NOMO-1 (cell line): ENCODE results near the gene CSN2.
A peak's percentile ranks its signal among the peaks of the same experiment; 100 is the strongest.
"Not testable (repeated sequence)": the region's sequence is repeated elsewhere in the genome, so short reads cannot be mapped to it uniquely, and the experiment has no call there.

Experiments used
- DNase-seq, 2 experiments: peaks; one replicate each; lab custom pipeline; 2025; ENCODE audit not compliant: unreplicated experiment in 2 of 2; lab: John Stamatoyannopoulos, UW

CSN2 gene, protein sequence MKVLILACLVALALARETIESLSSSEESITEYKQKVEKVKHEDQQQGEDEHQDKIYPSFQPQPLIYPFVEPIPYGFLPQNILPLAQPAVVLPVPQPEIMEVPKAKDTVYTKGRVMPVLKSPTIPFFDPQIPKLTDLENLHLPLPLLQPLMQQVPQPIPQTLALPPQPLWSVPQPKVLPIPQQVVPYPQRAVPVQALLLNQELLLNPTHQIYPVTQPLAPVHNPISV

GRCh38 chr4:69965628-69966027, at the start of gene CSN2:
Gene CSN2 (minus strand): TSS chr4:69965728. CDS start chr4:69960995, 4,733 bp downstream.
- DNase-seq: no peak

- no peak for DNase-seq
Observed at GRCh38 chr4:70008771-70009170, 43.2 kb upstream of the CSN2 start.

DNA sequence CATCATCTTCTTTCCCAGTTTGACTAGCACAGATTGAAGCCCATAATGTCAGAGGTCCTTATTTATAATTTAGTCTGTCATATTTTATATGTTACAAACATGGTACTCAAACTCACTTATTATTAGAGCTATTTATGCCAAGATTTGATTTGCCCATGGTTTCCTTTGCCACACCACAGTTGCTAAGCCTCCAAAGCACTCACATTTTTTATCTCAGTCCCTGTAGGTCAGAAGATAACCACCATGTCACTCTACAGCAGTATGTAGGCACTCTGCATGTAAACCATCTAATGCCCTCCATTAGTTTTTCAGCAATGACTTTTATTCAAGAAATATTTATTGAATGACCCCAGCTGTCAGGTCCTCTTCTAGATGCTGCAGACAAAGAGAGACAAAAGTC, 37.0 kb upstream of the CSN2 start:
- DNase-seq: no peak

DNA sequence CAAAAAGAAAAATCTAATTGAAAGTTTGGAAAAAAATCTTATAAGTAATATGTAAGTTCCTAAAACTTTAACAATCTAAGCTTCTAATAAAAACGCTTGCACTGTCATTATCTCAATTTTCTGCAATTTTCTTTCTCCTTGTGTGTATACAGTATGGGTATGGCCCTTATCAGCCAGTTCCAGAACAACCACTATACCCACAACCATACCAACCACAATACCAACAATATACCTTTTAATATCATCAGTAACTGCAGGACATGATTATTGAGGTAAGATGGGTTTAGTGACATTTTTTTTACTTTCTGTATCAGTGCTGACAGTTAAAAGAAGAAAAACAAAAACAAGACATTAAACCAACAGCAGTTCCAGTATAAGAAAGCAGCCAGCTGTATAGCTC, 35.2 kb upstream of the CSN2 start:
- no peak for DNase-seq

DNA sequence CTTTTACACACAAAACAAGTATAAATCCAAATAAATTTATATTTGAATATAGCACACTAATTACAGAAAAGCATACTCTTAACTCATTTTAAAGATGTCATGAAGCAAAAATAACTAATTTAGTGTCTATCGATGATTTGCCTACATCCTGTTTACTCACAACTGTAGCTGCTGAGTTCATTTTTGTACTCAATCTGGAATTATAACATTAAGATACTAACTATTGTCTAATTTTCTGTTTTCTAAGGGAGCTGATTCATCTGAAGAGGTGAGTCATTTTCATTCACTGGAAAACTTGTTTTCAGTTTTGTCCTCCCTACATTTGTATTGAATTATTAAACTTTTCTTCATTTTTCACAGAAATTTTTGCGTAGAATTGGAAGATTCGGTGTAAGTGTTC, 33.9 kb upstream of the CSN2 start:
- DNase-seq: no peak

- DNase-seq: no peak
Observed at GRCh38 chr4:69995526-69996016, 30.0 kb upstream of the CSN2 start, which contains the start of gene STATH. Gene STATH (plus strand): TSS chr4:69995966. CDS start chr4:69998438, 2,472 bp downstream.

DNA sequence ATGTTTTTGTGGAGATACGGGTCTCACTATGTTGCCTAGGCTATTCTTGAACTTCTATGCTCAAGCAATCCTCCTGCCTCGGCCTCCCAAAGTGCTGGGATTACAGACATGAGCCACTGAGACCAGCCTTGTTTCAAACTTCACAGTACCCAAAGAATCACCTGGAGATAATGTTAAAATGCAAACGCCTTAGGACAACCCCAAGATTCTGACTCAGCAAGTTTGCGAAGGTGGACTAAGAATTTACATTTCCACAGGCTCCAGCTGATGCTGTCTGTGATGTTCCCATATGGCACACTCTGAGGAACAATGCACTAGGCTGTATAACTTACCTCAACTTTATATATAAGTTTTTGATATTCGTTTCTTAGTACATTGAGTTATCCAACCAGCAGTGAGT, 29.3 kb upstream of the CSN2 start:
- no peak for DNase-seq

DNA sequence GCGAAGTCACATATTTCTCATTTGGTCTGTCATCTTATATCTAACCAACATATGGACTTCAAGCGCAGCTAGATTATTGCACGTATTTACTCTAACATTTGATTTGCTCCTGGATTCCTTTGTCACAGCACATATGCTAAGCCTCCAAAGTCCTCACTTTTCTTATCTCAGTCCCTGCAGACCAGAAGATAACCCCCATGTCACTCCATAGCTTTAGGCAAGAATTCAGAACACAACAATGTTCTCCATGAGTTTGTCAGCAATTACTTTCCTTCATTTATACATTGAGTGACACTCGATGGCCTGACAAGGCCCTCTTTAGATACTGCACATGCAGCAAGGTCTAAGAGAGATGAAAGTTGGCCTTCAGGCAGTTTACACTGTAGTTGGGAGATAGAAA, 25.5 kb upstream of the CSN2 start:
- DNase-seq: no peak

DNA sequence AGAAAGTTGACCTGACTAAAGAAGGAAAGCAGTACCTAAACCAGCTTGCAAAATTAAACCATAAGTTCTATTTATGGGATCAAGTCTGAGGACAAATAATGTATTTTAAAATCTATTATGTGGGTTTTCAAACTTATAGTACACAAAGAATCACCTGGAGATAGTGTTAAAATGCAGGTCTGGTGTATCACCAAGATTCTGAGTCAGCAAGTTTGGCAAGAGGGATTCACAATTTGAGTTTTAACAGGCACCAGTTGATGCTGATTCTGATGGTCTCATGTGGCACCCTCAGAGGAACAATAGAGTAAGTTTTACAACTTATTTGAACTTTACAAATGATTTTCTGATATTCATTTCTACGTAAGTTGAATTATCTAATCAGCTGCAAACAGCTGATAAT, 21.1 kb upstream of the CSN2 start:
- no peak for DNase-seq

DNA sequence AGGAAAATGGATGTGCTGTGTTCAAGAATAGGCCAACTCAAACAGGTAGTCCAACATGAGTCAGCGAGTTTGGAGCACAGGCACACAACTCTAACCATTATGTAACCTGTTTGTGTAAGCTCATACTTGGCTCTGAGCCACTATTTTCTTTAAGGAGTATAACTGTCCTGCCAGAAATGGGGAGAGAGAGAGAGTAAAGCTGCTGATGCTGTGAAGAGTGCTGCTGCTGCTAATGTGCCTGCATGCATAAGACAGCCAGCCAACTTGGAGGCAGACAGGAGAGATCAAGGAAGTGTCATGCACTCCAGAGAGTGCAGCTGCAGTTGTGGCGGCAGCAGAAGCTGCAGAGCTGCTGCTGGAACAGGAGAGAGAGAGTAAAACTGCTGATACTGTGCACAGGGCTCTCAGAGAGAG, 18.5 kb upstream of the CSN2 start:
- DNase-seq: no peak

DNA sequence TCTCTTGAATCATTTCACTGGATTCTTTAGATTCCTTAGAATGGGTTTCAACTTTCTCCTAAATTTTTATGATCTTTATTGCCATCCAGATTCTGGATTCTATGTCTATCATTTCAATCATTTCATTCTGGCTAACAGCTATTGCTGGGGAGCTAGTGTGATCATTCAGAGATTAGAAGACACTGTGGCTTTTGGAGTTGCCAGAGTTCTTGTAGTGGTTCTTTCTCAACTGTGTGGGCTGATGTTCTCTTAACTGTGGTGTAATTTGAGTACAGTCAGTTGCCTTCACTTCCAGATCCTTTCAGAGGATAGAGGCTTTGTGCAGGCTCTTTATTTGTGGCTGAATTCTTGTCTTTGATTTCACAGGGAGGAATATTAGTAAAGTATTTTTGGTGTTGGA, 12.1 kb upstream of the CSN2 start:
- no peak for DNase-seq

GRCh38 chr4:69974631-69975030, 9.1 kb upstream of the CSN2 start:
- DNase-seq: no peak

DNA sequence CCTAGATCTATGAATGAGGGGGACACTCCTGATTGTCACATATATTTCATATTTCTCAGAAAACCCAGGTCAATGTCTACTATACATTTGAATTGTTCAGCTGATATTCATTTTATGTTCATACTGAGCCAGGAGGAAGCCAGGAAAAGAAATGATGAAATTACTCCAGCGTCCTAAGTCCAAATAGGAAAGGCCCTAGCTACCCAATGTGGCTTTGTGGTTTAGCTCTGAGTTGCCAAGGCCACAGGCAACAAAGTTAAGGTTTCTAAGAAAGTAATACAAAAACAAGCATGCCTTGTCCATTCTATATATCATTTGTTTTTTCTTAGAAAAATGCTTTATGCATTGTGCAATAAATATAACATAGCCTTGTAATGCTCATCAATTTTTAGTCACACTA, 4.5 kb upstream of the CSN2 start:
- DNase-seq: no peak

GRCh38 chr4:69957209-69957608, 8.3 kb downstream of the CSN2 start:
- no peak for DNase-seq

- DNase-seq: no peak
Observed at GRCh38 chr4:69951602-69952001, 13.9 kb downstream of the CSN2 start.

DNA sequence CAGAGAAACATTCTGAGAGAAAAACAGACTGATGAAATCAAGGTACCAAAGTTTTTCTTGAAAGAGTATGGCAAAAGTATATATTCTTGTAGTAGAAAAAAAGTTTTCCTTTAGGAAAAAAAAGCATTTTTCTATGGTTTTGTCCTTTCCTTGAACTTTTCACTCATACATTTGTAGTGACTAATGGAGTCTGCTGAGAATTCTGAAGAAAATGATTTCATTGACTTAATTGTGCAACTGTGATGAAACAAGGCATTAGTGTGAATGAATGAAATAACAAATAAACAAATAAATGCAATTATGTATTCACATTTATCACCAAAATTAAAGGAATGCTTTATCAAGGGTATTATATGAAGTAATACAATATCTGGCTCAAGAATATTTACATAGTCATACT, 29.0 kb downstream of the CSN2 start:
- DNase-seq: no peak

DNA sequence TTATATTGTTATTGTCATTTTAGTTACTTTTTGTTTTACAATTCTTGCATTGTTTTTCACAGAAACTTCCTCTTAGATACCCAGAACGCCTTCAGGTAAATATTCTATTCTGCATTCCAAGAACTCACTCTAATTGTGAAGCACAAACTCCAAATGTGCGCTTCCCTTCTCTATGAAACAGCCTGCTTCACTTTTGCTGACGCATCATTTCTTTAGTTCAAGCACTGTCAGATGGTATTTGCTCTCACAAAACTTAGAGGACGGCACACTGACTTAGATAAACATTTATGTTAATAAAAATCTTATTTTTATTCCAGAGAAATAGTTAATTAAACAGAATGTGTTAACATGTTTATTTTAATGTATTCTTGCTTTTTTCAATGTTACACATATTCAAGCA, 31.4 kb downstream of the CSN2 start:
- no peak for DNase-seq

DNA sequence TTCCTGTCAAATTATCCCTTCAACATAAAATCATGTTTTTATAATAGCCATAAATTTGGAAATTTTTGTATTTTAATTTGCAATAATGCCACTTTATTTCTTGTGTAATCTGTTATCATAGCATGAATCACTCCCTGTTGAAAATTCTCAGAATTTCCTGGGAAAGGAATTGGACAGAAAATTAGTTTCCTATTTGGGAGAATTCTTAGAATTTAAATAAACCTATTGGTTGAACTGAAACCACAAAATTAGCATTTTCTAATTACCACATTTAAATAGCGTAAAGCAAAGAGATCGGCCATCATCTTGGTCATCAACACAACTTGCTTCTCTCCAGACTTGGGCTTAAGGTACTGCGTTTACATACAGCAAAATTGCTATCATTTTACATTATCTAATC, 34.8 kb downstream of the CSN2 start, which contains the start of gene CSN1S1:
TSS of gene CSN1S1 (plus strand) at position 301 of the 400 bp plus-strand sequence. CDS start 1,488 bp downstream, outside the sequence.
- DNase-seq: no peak

DNA sequence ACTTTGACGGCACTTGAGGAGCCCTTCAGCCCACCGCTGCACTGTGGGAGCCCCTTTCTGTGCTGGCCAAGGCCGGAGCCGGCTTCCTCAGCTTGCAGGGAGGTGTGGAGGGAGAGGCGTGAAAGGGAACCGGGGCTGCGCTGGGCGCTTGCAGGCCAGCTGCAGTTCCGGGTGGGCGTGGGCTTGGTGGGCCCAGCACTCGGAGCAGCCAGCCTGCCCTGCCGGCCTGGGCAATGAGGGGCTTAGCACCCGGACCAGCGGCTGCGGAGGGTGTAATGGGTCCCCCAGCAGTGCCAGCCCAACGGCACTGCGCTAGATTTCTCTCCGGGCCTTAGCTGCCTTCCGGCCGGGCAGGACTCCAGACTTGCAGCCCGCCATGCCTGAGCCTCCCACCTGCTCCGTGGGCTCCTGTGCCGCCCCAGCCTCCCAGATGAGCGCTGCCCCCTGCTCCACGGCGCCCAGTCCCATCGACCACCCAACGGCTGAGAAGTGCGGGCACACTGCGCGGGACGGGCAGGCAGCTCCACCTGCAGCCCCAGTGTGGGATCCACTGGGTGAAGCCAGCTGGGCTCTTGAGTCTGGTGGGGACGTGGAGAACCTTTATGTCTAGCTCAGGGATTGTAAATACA, 41.6 kb downstream of the CSN2 start:
- DNase-seq: not testable (repeated sequence)

DNA sequence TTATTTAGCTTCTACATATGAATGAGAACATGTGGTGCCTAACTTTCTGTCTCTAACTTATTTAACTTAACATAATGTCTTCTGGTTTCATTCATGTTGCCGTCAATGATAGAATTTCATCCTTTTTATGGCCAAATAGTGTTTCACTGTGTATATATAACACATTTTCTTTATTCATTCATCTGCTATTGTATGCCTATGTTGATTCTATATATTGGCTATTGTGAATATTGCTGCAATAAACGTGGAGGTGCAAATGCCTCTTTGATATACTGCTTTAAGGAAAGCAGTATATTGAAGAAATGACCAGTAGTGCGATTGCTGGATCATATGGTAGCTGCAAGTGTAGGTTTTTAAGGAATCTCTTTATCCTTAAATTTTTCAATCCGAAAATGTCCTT, 44.7 kb downstream of the CSN2 start:
- no peak for DNase-seq

DNA sequence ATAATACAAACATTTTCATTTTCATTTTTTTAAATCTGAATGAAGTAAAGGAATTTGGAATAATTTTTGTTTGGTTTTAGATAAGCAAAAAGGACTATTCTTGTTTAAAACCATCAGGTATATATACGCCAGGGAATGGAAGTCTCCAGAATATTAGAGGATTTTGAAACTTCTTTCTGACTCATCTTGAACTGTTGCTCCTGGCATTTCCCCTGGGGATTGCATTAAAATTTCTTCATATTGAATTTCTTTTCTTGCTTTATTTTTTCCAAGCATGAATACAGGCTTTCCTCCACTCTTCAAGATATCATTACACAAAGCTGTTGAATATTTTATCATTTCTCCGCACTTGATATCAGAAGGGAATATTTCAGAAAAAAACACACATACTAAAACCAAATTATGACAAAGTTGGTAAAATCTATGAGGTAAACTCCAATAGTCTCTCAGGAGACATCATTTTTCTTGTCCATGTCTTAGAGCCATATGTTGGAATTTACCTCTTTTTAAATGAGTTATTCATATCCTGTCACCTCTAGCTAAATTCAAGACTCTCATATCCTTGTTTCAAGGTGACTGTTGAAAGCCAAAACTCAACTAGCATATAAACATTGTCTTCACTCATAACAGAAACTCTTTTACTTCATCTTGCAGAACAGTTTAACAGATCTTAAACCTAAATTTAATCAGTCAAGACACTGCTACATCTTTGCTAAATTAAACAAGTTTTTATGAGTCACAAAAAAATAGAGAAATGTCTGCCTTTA, 55.3 kb downstream of the CSN2 start:
- peak in 1 of 2 experiments; percentile 6 for DNase-seq

DNA sequence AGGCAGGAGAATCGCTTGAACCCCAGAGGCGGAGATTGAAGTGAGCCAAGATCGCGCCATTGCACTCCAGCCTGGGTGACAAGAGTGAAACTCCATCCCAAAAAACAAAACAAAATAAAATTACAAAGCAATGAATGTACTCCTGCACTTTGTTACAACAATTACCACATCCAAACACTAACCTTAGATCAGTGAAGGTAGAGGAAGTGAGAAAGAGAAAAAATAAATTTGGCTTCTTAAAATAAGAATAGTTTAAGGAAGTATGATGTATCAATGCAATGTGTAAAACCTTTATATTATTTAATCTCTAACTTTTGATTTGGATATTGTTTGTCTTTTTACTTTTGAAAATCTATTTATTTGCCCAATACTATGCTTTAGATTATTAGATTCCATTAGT, 56.3 kb downstream of the CSN2 start:
- DNase-seq: peak in 1 of 2 experiments; percentile 74
